BLaER1 treated with 17β-estradiol and CSF1 and Interleukin-3, amounts not matched to agents 10 nM and 100 nM (cell line): Measurements from ENCODE around the gene OGDH.

Experiments
- H3K27ac ChIP-seq, 11 experiments: shearing (Covaris generic); formaldehyde crosslinking; 2 replicates each; pipeline ENCODE4 v1.8.1; 2022
- H3K27me3 ChIP-seq, 11 experiments: shearing (Covaris generic); formaldehyde crosslinking; 2 replicates each; pipeline ENCODE4 v1.8.1; 2022
- H3K36me3 ChIP-seq, 11 experiments: shearing (Covaris generic); formaldehyde crosslinking; 2 replicates each; pipeline ENCODE4 v1.8.1; 2022
- H3K4me1 ChIP-seq, 10 experiments: shearing (Covaris generic); formaldehyde crosslinking; 2 replicates each; pipeline ENCODE4 v1.8.1; 2022
- H3K4me2 ChIP-seq, 11 experiments: shearing (Covaris generic); formaldehyde crosslinking; 2 replicates each; pipeline ENCODE4 v1.8.1; 2022
- H3K4me3 ChIP-seq, 10 experiments: shearing (Covaris generic); formaldehyde crosslinking; 2 replicates each; pipeline ENCODE4 v1.8.1; 2022
- H3K9ac ChIP-seq, 11 experiments: shearing (Covaris generic); formaldehyde crosslinking; 2 replicates each; pipeline ENCODE4 v1.8.1; 2022
- H3K9me3 ChIP-seq, 11 experiments: shearing (Covaris generic); formaldehyde crosslinking; replicated peaks in 1 of 11; 2 replicates each; pipeline ENCODE4 v1.8.1; 2022
- H4K20me1 ChIP-seq, 11 experiments: shearing (Covaris generic); formaldehyde crosslinking; 2 replicates each; pipeline ENCODE4 v1.8.1; 2022
- Cebpa-rat ChIP-seq, 11 experiments: shearing (Covaris generic); IDR thresholded peaks; 2 replicates each; pipeline ENCODE4 v1.8.1; 2022

The OGDH gene

GRCh38 chr7:44756904-44757303 lies 150.5 kb downstream of the OGDH start:
- Histone ChIP-seq H3K9me3 (no peaks in the 10 kb centered on the region), H4K20me1 (peaks cover 30 to 63% (median 48%) of the 10 kb centered on the region in 11 experiments; a peak in 21 of 22 replicates), H3K4me1 (peaks cover 12 to 39% (median 24%) of the 10 kb centered on the region in 10 experiments; a peak in 19 of 20 replicates), H3K4me3 (no peak overlapping the region), H3K27me3 (no peaks in the 10 kb centered on the region), H3K36me3 (peaks cover 46 to 76% (median 55%) of the 10 kb centered on the region in 11 experiments), H3K9ac (0 out of 22 replicates have a peak overlapping the region, but pooled peaks of 1 of the 11 experiments have one; percentile 23), H3K4me2 (no peak overlapping the region), H3K27ac (no peak overlapping the region)
- no peak for TF ChIP-seq Cebpa-rat (IDR thresholded peaks at IDR 0.05)

DNA sequence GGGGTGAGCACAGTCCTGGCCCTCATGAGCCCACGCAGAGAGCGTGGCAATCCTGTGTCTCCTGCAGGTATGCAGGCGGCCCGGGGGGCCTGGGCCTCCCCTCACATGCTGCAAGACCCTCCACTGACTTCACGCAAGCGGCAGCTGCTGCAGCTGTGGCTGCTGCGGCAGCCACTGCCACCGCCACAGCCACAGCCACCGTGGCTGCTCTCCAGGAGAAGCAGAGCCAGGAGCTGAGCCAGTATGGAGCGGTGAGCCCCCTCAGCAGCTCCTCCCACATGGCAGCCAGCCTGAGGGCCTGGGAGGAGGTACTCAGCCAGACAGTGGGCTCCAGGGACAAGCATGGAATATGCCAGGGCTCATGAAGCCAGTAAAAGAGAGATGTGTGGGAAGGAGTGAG lies 150.9 kb downstream of the OGDH start:
- H3K9me3 ChIP-seq: no peaks in the 10 kb centered on the region
- no peak overlapping the region for H3K4me2 ChIP-seq
- peaks cover 29 to 62% (median 48%) of the 10 kb centered on the region in 11 experiments; a peak in 21 of 22 replicates for H4K20me1 ChIP-seq
- no peak overlapping the region for H3K9ac ChIP-seq
- TF ChIP-seq Cebpa-rat (IDR thresholded peaks at IDR 0.05): no peak
- peaks cover 8 to 35% (median 20%) of the 10 kb centered on the region in 10 experiments; a peak in 17 of 20 replicates for H3K4me1 ChIP-seq
- no peak overlapping the region for H3K4me3 ChIP-seq
- H3K27ac ChIP-seq: no peak overlapping the region
- H3K27me3 ChIP-seq: no peaks in the 10 kb centered on the region
- peaks cover 50 to 75% (median 59%) of the 10 kb centered on the region in 11 experiments for H3K36me3 ChIP-seq

- H3K27ac ChIP-seq: no peak overlapping the region
- no peak overlapping the region for H3K9ac ChIP-seq
- H3K4me1 ChIP-seq: peaks cover 7 to 30% (median 16%) of the 10 kb centered on the region in 10 experiments; a peak in 15 of 20 replicates
- H3K4me3 ChIP-seq: no peak overlapping the region
- H3K27me3 ChIP-seq: no peaks in the 10 kb centered on the region
- no peaks in the 10 kb centered on the region for H3K9me3 ChIP-seq
- H3K4me2 ChIP-seq: no peak overlapping the region
- H3K36me3 ChIP-seq: peaks cover 54 to 76% (median 64%) of the 10 kb centered on the region in 11 experiments
- TF ChIP-seq Cebpa-rat (IDR thresholded peaks at IDR 0.05): no peak
- peaks cover 29 to 62% (median 43%) of the 10 kb centered on the region in 11 experiments; a peak in 21 of 22 replicates for H4K20me1 ChIP-seq
Measured at GRCh38 chr7:44757739-44758138, 151.3 kb downstream of the OGDH start.
